ENCODE data around the gene SYNE2.

Gene SYNE2

DNA sequence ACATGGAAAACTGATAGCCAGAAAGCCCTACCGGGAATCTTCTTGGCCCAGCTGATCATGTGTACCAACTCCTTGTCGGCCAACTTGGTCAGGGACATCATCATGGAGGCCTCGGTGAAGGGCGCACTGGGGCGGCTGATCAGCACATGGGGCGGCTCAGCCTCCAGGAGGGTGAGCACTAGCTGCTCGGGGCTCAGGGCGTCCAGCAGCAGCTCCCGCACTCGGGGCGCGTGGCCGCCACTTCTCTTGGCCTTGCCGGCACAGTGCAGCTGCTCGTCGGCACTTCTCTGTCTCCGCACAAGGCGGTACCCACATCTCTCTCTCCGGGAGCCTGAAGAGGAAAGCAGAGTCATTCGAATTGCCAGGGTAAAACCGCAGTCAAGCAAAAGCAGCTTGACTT, 407.6 kb downstream of the SYNE2 start:
- DNase-seq (ENCODE audit: low read depth): no peak

DNA sequence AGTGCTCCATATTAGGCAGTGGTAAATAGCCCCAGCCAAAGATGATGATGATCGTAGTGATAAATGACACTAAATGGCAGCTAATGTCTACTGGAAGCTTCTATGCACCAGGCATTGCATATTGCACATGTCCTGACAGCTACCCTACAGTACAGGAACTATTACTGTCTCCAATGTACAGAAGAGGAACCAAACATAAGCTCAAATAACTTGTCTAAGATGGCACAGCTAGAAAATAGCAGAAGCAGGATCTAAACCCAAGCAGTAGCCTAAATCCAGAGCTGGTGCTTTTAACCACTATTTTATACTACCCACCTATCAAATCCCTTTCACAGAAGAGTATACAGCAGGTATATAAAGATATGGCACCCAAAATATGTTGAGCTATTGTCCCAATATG, 412.4 kb downstream of the SYNE2 start:
- DNase-seq (ENCODE audit: low read depth): no peak

DNA sequence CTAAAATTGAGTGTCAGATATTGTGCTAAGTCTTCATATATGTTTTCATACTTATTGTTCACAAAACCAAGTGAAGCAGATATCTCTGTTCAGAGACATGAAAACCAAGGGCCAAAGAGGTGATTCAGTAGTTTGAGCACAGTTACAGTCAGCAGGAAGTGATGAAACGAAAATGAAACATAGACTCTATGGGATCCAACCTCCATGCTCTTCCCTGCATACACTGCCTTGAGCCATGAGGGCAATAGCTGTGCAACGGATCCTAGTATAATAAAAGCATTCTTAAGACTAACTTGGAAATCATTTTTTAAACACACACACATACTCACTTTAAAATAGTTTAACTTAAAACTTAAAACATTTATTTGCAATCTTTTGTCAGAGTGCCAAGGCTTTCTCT, 413.4 kb downstream of the SYNE2 start:
- DNase-seq (ENCODE audit: low read depth): no peak

DNA sequence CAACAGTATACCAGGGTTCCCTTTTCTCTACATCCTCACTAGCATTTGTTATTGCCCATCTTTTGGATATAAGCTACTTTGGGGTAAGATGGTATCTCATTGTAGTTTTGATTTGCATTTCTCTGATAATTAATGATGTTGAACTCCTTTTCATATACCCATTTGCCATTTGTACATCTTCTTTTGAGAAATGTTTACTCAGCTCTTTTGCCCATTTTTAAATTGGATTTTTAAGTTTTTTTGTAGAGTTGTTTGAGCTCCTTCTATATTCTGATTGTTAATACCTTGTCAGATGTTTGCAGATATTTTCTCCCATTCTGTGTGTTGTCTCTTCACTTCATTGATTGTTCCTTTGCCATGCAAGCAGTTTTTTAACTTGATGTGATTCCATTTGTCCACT, 419.2 kb downstream of the SYNE2 start:
- DNase-seq (ENCODE audit: low read depth): no peak

All from CMK (cell line).